Upper lobe of right lung (tissue), 1 donor: ENCODE results near the gene ENAH. TPM values are rescaled to one million over a fixed set of nuclear protein-coding genes. Genes with fewer than 3 reads are reported as not detected.

Experiments
- ATAC-seq: fragments of 200-7000 bp; cut with Tn5 transposase; one replicate; pipeline ENCODE4 v1.9.1; 2020; ENCODE audit warnings: mild to moderate bottlenecking, moderate library complexity
- DNase-seq: peaks from one replicate; pipeline ENCODE4 v3.0.0-alpha.2; 2020
- H3K27ac ChIP-seq: fragments of 200-600 bp; one replicate; pipeline ENCODE4 v1.8.0; 2022
- H3K27me3 ChIP-seq: fragments of 200-600 bp; one replicate; pipeline ENCODE4 v1.8.0; 2022; ENCODE audit warnings: mild to moderate bottlenecking
- H3K36me3 ChIP-seq: fragments of 200-600 bp; one replicate; pipeline ENCODE4 v1.8.0; 2022
- H3K4me1 ChIP-seq: fragments of 200-600 bp; one replicate; pipeline ENCODE4 v1.8.0; 2022
- H3K4me3 ChIP-seq: fragments of 200-600 bp; one replicate; pipeline ENCODE4 v1.8.0; 2022; ENCODE audit warnings: mild to moderate bottlenecking
- H3K9me3 ChIP-seq: fragments of 200-600 bp; one replicate; pipeline ENCODE4 v1.8.0; 2022
- CTCF ChIP-seq: fragments of 200-600 bp; IDR thresholded peaks from one replicate; pipeline ENCODE4 v1.8.0; 2022; ENCODE audit warnings: antibody characterized with exemption
- intact Hi-C: fragments of 100-400 bp; cut with DNase I; formaldehyde crosslinking; loops from one replicate; pipeline ENCODE4 v1.11.0; 2022
- total RNA-seq: library from RNA; stranded (reverse); fragmentation: NEBNext Ultra II Directional; extraction: Animal tissue kit (Norgen Biotek cat#: 25700); gene quantifications from one replicate; pipeline ENCODE4 v1.2.1, GENCODE V29; 2021
- donor health status: DM: no; HTN: yes; CAD: no; lungs with severe emphysema.

ENAH gene
- total RNA-seq, 1 donor from 2014 or later = 67.4 TPM

- no peak for ATAC-seq
- no peak for DNase-seq
- TF ChIP-seq CTCF = no peak
- intact Hi-C loops = no loop called here
- Histone ChIP-seq H3K27ac (no peak overlapping the region), H3K4me1 (no peaks in the 10 kb centered on the region), H3K36me3 (no peaks in the 10 kb centered on the region), H3K27me3 (no peaks in the 10 kb centered on the region), H3K9me3 (no peaks in the 10 kb centered on the region), H3K4me3 (no peak overlapping the region)
Measured at GRCh38 chr1:225523263-225523950, 129.5 kb downstream of the ENAH start.

DNA sequence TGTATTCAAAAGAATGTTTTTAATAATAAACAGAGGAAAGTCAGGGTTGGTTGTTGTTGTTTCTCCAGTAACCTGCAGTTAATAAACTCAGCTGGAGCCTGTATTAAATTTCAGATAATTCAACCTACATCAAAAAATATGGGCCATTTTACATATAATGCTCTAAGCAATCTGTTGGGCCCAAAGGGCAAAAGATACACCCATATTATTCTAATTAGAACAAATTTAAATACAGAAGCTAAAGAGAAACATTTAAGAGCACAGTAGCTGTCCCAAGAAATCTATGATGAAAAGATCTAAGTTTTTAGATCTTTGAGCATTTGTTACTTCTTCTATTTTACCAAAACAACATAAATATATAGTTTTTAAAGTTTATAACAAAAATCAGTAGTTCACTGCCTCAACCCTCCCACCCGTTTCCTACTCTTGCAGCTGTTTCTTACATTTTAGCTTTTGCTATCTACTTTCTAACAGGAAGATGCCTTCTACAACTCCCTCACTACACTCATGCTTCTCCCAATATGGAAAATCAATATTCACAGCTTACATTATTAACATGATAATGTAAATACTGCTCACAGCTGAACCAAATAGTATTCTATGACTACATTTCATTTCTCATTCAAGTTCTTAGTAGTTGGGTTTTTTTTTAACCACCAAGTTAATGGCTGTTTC lies 130.2 kb downstream of the ENAH start:
- no peak overlapping the region for H3K4me3 ChIP-seq
- intact Hi-C loops = no loop called here
- no peak for ATAC-seq
- TF ChIP-seq CTCF = no peak
- H3K9me3 ChIP-seq = no peaks in the 10 kb centered on the region
- no peak overlapping the region for H3K27ac ChIP-seq
- no peaks in the 10 kb centered on the region for H3K4me1 ChIP-seq
- no peaks in the 10 kb centered on the region for H3K27me3 ChIP-seq
- no peaks in the 10 kb centered on the region for H3K36me3 ChIP-seq
- DNase-seq = no peak

DNA sequence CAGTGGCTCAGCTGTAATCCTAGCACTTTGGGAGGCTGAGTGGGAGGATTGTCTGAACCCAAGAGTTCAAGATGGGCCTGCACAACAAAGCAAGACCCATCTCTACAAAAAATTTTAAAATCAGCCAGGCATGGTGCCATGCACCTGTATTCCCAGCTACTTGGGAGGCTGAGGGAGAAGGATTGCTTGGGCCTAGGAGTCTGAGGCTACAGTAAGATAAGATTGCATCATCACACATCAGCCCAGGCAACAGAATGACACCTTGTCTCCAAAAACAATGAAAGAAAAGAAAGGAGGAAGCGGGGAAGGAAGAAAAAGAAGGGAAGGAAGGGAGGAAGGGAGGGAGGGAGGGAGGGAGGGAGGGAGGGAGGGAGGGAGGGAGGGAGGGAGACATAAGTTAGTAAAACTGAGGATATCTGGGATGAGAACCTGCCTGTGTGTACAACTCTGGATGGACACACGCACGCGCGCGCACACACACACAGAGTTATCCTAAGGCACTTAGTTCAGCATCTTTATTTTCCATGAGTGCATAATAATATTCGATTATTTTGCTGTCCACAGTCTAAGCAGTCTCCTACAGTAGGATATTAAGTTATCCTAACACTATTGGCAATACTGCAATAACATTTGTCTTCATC lies 132.2 kb downstream of the ENAH start:
- no peaks in the 10 kb centered on the region for H3K27me3 ChIP-seq
- no peak overlapping the region for H3K27ac ChIP-seq
- DNase-seq = no peak
- no peak overlapping the region for H3K4me3 ChIP-seq
- no peaks in the 10 kb centered on the region for H3K4me1 ChIP-seq
- no peak for ATAC-seq
- H3K9me3 ChIP-seq = no peaks in the 10 kb centered on the region
- H3K36me3 ChIP-seq = no peaks in the 10 kb centered on the region
- intact Hi-C loops = no loop called here
- TF ChIP-seq CTCF = no peak

GRCh38 chr1:225519166-225519863 lies 133.6 kb downstream of the ENAH start:
- DNase-seq (no peak), ATAC-seq (no peak)
- no peak overlapping the region for H3K27ac ChIP-seq
- no peak overlapping the region for H3K4me3 ChIP-seq
- H3K9me3 ChIP-seq = no peaks in the 10 kb centered on the region
- TF ChIP-seq CTCF = no peak
- H3K27me3 ChIP-seq = no peaks in the 10 kb centered on the region
- intact Hi-C loops = no loop called here
- no peaks in the 10 kb centered on the region for H3K36me3 ChIP-seq
- no peaks in the 10 kb centered on the region for H3K4me1 ChIP-seq

DNA sequence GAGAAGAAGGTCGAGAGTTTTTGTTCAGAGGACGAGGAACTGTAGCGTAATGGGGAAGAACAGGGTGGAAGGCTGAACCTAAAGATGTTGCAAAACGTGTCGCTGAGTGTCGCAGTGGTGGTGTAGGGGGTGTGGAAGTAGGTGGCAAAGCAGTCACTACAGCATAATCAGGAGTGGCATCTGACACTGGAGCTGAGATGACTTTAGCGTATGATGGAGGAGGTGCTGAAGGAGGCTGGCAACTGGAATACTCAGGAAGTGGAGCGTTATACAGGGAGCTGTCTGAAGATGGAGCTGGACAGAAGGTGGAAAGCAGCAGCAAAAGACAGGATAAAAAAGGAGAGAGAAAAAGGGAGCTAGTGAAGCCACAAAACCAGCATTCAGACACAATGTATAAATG lies 135.2 kb downstream of the ENAH start:
- ATAC-seq = peak; percentile 75
- TF ChIP-seq CTCF = no peak
- intact Hi-C loops = no loop called here

More for the DNA sequence above, 135.2 kb downstream of the ENAH start:
- H3K9me3 ChIP-seq = no peaks in the 10 kb centered on the region
- H3K36me3 ChIP-seq = peaks cover 2% of the 10 kb centered on the region
- no peaks in the 10 kb centered on the region for H3K27me3 ChIP-seq
- no peak overlapping the region for H3K4me3 ChIP-seq
- no peaks in the 10 kb centered on the region for H3K4me1 ChIP-seq
- H3K27ac ChIP-seq = no peak overlapping the region
- no peak for DNase-seq
